Mucosa of rectum (tissue), 2 donors: ENCODE data around the gene NYNRIN.
"Not testable (repeated sequence)": the region's sequence is repeated elsewhere in the genome, so short reads cannot be mapped to it uniquely, and the experiment has no call there.

ENCODE experiments used
- H3K27ac ChIP-seq, 2 donors: one replicate each; pipeline ENCODE4 v1.7.0; 2013; ENCODE audit warnings: inconsistent platforms in 2 of 2, low read depth in 2 of 2, low read length in 2 of 2
- H3K27me3 ChIP-seq, 2 donors: one replicate each; pipeline ENCODE4 v1.7.0; 2013; ENCODE audit warnings: low read length in 2 of 2; ENCODE audit not compliant: control insufficient read depth in 2 of 2, insufficient read depth in 2 of 2
- H3K36me3 ChIP-seq, 2 donors: one replicate each; pipeline ENCODE4 v1.7.0; 2013; ENCODE audit warnings: low read length in 2 of 2; ENCODE audit not compliant: control insufficient read depth in 2 of 2, insufficient read depth in 2 of 2
- H3K4me1 ChIP-seq, 2 donors: one replicate each; pipeline ENCODE4 v1.7.0; 2013; ENCODE audit warnings: low read length in 2 of 2, mild to moderate bottlenecking in 1 of 2; ENCODE audit not compliant: control insufficient read depth in 2 of 2, insufficient read depth in 2 of 2
- H3K4me3 ChIP-seq, 2 donors: one replicate each; pipeline ENCODE4 v1.7.0; 2013; ENCODE audit warnings: low read length in 2 of 2
- H3K9ac ChIP-seq, 2 donors: one replicate each; pipeline ENCODE4 v1.7.0; 2013; ENCODE audit warnings: low read length in 2 of 2, low read depth in 1 of 2, mild to moderate bottlenecking in 1 of 2
- H3K9me3 ChIP-seq, 2 donors: one replicate each; pipeline ENCODE4 v1.7.0; 2013; ENCODE audit warnings: low read length in 2 of 2; ENCODE audit not compliant: control insufficient read depth in 2 of 2
- donor health status: healthy.
- donor health status: Normal muscosa, but diverticular disease.

The NYNRIN gene

GRCh38 chr14:24378981-24379906 is 19.6 kb upstream of the NYNRIN start:
- Histone ChIP-seq H3K36me3 (no peaks in the 10 kb centered on the region), H3K9me3 (no peaks in the 10 kb centered on the region), H3K27me3 (peaks cover 0 to 4% of the 10 kb centered on the region in 2 donors), H3K27ac (no peak overlapping the region), H3K4me3 (no peak overlapping the region), H3K4me1 (peaks cover 0 to 3% of the 10 kb centered on the region in 2 donors), H3K9ac (no peak overlapping the region)

GRCh38 chr14:24379907-24380730 is 18.7 kb upstream of the NYNRIN start:
- peaks cover 0 to 3% of the 10 kb centered on the region in 2 donors for H3K4me1 ChIP-seq
- H3K36me3 ChIP-seq, result no peaks in the 10 kb centered on the region
- H3K27ac ChIP-seq, result no peak overlapping the region
- H3K4me3 ChIP-seq, result no peak overlapping the region
- H3K27me3 ChIP-seq, result peaks cover 0 to 4% of the 10 kb centered on the region in 2 donors
- no peak overlapping the region for H3K9ac ChIP-seq
- no peaks in the 10 kb centered on the region for H3K9me3 ChIP-seq

GRCh38 chr14:24381363-24382063 is 17.3 kb upstream of the NYNRIN start:
- Histone ChIP-seq H3K9ac (no peak overlapping the region), H3K27ac (no peak overlapping the region), H3K4me1 (peaks cover 0 to 3% of the 10 kb centered on the region in 2 donors), H3K27me3 (peaks cover 0 to 4% of the 10 kb centered on the region in 2 donors), H3K36me3 (no peaks in the 10 kb centered on the region), H3K4me3 (no peak overlapping the region), H3K9me3 (no peaks in the 10 kb centered on the region)

DNA sequence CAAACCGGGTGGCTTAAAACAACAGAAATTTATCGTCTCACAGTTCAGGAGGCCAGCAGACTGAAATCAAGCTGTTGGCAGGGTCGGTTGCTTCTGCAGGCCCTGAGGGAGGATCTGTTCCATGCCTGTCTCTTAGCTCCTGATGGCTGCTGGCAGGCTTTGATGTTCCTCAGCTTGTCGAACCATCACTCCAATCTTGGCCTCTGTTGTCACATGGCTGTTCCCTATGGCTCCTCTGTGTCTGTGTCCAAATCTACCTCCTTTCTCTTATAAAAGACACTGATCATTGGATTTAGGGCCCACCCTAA is 16.8 kb upstream of the NYNRIN start:
- no peaks in the 10 kb centered on the region for H3K9me3 ChIP-seq
- H3K4me3 ChIP-seq, result no peak overlapping the region
- peaks cover 0 to 4% of the 10 kb centered on the region in 2 donors for H3K27me3 ChIP-seq
- peaks cover 0 to 3% of the 10 kb centered on the region in 2 donors for H3K4me1 ChIP-seq
- H3K9ac ChIP-seq, result no peak overlapping the region
- H3K36me3 ChIP-seq, result no peaks in the 10 kb centered on the region
- H3K27ac ChIP-seq, result no peak overlapping the region

DNA sequence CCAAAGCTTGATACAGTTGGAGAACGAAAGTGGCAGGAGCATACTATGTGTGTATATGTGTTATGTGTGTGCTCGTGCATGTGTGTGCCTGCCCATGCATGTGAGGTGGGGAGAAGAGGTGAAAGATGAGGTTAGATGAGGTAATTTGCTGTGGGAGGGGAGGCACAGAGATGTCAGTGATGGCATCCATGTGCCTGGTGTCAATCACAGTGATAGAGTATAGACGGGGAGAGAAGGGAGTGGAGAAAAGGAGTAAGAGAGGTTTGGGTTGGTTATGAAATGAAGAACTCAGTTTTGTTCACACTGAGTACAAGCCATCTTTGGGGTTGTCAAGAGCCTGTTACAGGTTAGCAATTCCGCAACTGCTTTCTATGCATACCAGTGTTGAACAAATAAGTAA is 14.6 kb upstream of the NYNRIN start:
- Histone ChIP-seq H3K27me3 (peaks cover 0 to 4% of the 10 kb centered on the region in 2 donors), H3K27ac (no peak overlapping the region), H3K9me3 (no peaks in the 10 kb centered on the region), H3K4me3 (no peak overlapping the region), H3K4me1 (peaks cover 0 to 3% of the 10 kb centered on the region in 2 donors), H3K36me3 (no peaks in the 10 kb centered on the region), H3K9ac (no peak overlapping the region)

- Histone ChIP-seq H3K9me3 (no peaks in the 10 kb centered on the region), H3K27ac (no peak overlapping the region), H3K9ac (no peak overlapping the region), H3K27me3 (peaks cover 0 to 4% of the 10 kb centered on the region in 2 donors), H3K36me3 (no peaks in the 10 kb centered on the region), H3K4me3 (no peak overlapping the region), H3K4me1 (peaks cover 0 to 3% of the 10 kb centered on the region in 2 donors)
These were observed 13.3 kb upstream of the NYNRIN start for GRCh38 chr14:24385524-24385923.

DNA sequence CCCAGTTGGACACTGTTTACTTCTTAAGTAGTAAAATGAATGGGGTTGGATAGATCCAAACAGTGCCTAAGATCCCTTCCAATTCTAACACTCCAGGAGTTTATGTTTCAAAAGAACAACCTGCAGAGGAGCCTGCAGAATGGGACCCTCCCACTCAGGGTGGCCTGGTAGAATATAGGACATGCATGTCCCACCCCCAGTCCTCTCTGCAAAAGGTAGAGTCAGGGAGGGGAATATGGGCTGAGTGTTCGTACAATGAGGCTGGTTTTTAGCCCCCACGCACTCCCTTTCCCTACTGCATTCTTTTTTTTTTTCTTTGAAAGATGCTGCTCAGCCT is 11.8 kb upstream of the NYNRIN start:
- Histone ChIP-seq H3K36me3 (no peaks in the 10 kb centered on the region), H3K9me3 (no peaks in the 10 kb centered on the region), H3K27ac (no peak overlapping the region), H3K27me3 (peaks cover 0 to 4% of the 10 kb centered on the region in 2 donors), H3K9ac (no peak overlapping the region), H3K4me1 (peaks cover 0 to 3% of the 10 kb centered on the region in 2 donors), H3K4me3 (no peak overlapping the region)

GRCh38 chr14:24387579-24387978 is 11.2 kb upstream of the NYNRIN start:
- H3K36me3 ChIP-seq, H3K27me3 ChIP-seq, H3K4me3 ChIP-seq: not testable (repeated sequence)

DNA sequence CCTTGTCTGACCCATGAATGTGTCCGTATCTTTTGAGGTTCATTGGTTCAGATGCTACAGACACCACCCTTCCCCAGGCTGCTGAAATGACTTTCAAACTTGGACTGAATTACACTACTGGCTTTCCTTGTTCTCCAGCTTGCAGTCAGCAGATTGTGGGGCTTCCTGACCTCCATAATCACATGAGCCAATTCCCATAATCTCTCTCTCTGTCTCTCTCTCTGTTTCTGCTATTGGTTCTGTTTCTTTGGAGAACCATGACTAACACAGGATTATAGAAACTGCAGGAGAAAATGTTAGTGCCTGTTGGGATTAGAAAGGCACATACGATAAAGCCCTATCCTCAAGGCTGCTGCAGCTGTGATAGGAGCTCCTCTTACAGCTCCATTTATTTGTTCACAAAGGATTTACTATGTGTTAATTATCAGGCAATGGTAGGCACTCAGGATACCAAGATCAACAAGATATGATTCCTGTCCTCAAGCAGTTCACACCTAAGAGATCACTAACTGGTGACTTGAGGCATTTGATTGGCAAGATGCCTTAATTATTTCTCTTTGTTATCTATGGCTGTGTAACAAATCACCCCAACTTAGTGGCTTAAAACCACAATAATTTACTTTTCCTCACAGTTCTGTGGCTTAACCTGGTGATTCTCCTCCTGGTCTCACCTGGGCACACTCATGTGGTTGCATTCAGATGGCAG is 10.2 kb upstream of the NYNRIN start:
- H3K4me3 ChIP-seq, result no peak overlapping the region
- no peak overlapping the region for H3K9ac ChIP-seq
- no peaks in the 10 kb centered on the region for H3K36me3 ChIP-seq
- no peak overlapping the region for H3K27ac ChIP-seq
- peaks cover 6 to 11% of the 10 kb centered on the region in 2 donors for H3K4me1 ChIP-seq
- no peaks in the 10 kb centered on the region for H3K9me3 ChIP-seq
- peaks cover 0 to 4% of the 10 kb centered on the region in 2 donors for H3K27me3 ChIP-seq

More at GRCh38 chr14:24387579-24387978, 11.2 kb upstream of the NYNRIN start:
- not testable (repeated sequence) for H3K9ac ChIP-seq, H3K4me1 ChIP-seq, H3K9me3 ChIP-seq, H3K27ac ChIP-seq
